Testis (tissue), 3 donors: ENCODE results near the gene ADAT1. TPM values are rescaled to one million over a fixed set of nuclear protein-coding genes. Genes with fewer than 3 reads are reported as not detected.
"Not testable (repeated sequence)": the region's sequence is repeated elsewhere in the genome, so short reads cannot be mapped to it uniquely, and the experiment has no call there.

Experiments
- DNase-seq: peaks from one replicate; pipeline ENCODE4 v3.0.0-alpha.2; 2019
- H3K27ac ChIP-seq, 2 donors: fragments of 200-600 bp; sonication (generic); one replicate each; pipeline ENCODE4 v1.5.1; 2019
- H3K27me3 ChIP-seq: fragments of 200-600 bp; sonication (generic); one replicate; pipeline ENCODE4 v1.5.1; 2019
- H3K36me3 ChIP-seq: fragments of 200-600 bp; sonication (generic); one replicate; pipeline ENCODE4 v1.5.1; 2017; ENCODE audit warnings: low read depth; ENCODE audit errors: missing control alignments
- H3K4me1 ChIP-seq: fragments of 200-600 bp; sonication (generic); one replicate; pipeline ENCODE4 v1.5.1; 2019
- H3K4me3 ChIP-seq, 2 donors: fragments of 200-600 bp; sonication (generic); one replicate each; pipeline ENCODE4 v1.5.1; 2017 to 2019
- H3K9me3 ChIP-seq: fragments of 200-600 bp; sonication (generic); one replicate; pipeline ENCODE4 v1.5.1; 2017
- CTCF ChIP-seq, 3 experiments: fragments of 450-650 bp in 2 of 3; fragments of 200-600 bp in 1 of 3; sonication (generic) in 1 of 3; IDR thresholded peaks; one replicate each; pipeline ENCODE4 v1.5.1; 2016 to 2019; ENCODE audit warnings: antibody characterized with exemption in 3 of 3, mild to moderate bottlenecking in 2 of 3, moderate library complexity in 1 of 3
- POLR2A ChIP-seq: fragments of 450-650 bp; IDR thresholded peaks from one replicate; pipeline ENCODE4 v1.6.1; 2017; ENCODE audit warnings: antibody characterized with exemption, mild to moderate bottlenecking, moderate library complexity
- WGBS, 2 donors: methylation state at CpG; one replicate each; pipeline ENCODE4 v1.1.5; 2018; 5-methylcytosine and 5-hydroxymethylcytosine counted together
- intact Hi-C: fragments of 100-400 bp; cut with DNase I; formaldehyde crosslinking; loops from one replicate; pipeline ENCODE4 v1.15.1; 2023; ENCODE audit warnings: low total_unique reads
- polyA plus RNA-seq: library from polyadenylated mRNA; stranded (reverse); fragments of 350-450 nt; fragmentation: Illumina TruSeq; extraction: RNeasy Lipid Tissue Mini Kit (QIAGEN cat#74804); gene quantifications from one replicate; pipeline ENCODE4 v1.2.3, GENCODE V29; 2014; ENCODE audit warnings: low read depth, low replicate concordance; ENCODE audit not compliant: insufficient read depth
- total RNA-seq, 2 donors: library from RNA; depleted of rRNA; stranded (reverse); fragments of >200 nt; gene quantifications; one replicate each; pipeline ENCODE4 v1.2.3, GENCODE V29; 2016

The ADAT1 gene
- total and polyA plus RNA-seq, 3 donors from 2014 or later: 84.2 to 172 (median 104) TPM

DNA sequence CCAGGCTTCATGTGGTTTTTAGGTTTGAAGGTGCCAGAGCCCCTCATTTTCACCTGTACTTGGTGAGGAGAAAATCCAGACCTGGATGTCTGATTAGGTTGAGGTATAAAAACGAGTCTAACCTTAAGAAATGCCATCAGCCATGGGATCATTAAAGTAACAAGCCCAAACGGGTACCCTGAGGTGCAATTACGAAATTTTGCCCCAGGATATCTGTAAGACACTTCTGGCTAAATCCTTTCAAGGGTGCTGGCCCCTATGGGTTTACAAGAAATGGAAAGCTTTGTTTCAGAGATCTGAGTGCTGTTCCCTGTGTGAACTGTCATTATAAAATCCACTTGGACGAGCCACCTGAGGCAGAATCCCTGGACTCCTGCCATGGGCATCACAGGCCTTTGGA, 19.8 kb downstream of the ADAT1 start:
- intact Hi-C loops: no loop called here
- DNase-seq: no peak
- Histone ChIP-seq H3K27me3 (no peaks in the 10 kb centered on the region), H3K9me3 (no peaks in the 10 kb centered on the region), H3K4me3 (no peak overlapping the region), H3K27ac (no peak overlapping the region), H3K36me3 (no peaks in the 10 kb centered on the region), H3K4me1 (no peaks in the 10 kb centered on the region)
- TF ChIP-seq POLR2A (no peak), CTCF (IDR thresholded peaks at IDR 0.05) (no peak)
- WGBS, 2 donors: 90 to 91% methylated on average over 4 of the region's 4 CpGs

DNA sequence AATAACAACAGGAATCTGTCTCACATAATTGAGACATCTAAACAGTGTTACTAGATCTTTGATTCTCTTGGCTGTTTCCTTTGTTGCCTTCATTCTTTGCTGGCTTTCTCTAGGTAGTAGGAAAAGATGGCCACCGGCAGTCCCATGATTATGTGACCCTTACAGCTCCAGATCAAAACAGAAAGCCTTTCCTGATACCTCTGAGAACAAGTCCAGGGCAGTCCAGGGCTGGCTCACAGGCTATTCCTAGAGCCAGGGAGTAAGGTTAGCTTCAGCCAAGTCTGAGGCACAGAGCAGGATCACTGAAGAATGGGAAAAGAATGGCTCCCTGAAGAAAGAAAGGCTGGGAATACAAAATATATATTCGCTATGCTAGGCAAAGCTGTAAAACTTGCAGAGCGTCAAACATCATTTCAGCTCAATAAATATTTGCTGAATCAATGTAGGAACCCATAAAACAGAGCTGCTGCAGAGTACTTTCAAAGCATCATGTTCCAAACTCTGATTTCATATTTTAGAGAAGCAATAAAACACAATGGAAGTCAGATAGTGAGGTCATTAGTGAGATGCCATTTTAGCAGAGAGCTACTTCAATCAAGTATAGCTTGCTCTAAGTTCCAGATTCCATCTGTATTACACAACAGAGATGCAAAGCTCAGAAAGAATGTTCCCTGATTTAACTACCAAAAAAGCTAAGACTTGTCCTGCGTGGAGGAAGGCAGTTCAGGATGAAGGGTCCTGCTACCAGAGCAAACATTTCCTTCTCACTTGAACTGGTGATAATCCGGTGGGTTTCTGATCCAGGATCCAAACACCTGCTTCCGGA, 23.4 kb downstream of the ADAT1 start:
- intact Hi-C loops: no loop called here
- Histone ChIP-seq H3K27me3 (no peaks in the 10 kb centered on the region), H3K36me3 (no peaks in the 10 kb centered on the region), H3K4me3 (no peak overlapping the region), H3K27ac (no peak overlapping the region), H3K9me3 (no peaks in the 10 kb centered on the region), H3K4me1 (no peaks in the 10 kb centered on the region)
- DNase-seq: no peak
- TF ChIP-seq CTCF (IDR thresholded peaks at IDR 0.05) (no peak), POLR2A (no peak)
- 94 to 96% methylated on average over 6 of the region's 6 CpGs for WGBS, 2 donors

DNA sequence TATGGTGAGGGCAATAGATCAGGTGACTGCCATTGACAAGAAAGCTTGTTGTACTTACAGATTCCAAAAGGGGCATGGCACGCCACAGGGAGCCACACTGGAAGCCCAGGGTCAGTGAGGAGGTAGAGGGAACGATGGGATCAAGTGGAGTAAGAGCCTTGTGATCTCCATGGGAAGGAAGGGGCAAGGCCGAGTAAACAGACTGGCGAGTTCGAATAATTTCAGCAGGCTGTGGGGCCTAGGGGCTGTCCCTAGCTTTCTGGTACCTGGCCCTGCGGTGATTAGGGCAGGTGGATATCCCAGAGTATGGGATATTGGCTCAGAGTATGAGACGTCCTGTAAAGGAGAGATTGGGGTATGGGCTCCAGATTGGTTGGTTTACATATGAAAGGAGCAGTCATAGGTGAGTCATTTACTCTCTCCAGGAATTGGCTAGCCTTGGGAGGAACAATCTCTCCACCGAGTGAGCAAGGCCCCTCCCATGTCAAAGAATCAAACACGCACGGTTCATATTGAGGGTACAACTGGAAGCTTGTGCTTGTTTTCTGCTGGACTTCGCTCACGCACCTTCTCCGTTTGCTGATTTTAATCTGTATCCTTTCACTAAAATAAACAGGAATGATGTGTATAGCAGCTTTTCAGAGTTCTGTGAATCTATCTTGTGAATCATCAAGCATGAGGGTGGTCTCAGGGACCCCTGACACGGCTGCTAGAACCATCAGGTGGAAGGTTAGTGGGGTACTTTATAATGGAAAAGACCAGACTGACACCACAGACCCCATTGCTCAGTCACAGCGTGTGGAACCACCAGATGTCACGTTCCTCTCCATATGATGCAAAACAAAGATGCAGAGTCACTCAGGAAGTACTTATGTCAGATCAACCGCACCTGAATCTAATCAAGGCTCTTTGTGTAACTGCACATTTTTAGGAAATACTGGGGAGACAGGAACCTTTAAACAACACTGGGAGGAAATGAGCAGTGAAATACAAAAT, 29.0 kb downstream of the ADAT1 start:
- no peak for TF ChIP-seq POLR2A
- peaks cover 7% of the 10 kb centered on the region for H3K4me1 ChIP-seq
- WGBS, 2 donors: 84 to 88% methylated on average over 17 of the region's 17 CpGs
- no peak overlapping the region for H3K4me3 ChIP-seq
- no peak overlapping the region for H3K27ac ChIP-seq
- intact Hi-C loops: no loop called here
- H3K27me3 ChIP-seq: no peaks in the 10 kb centered on the region
- H3K9me3 ChIP-seq: no peaks in the 10 kb centered on the region
- DNase-seq: no peak
- no peaks in the 10 kb centered on the region for H3K36me3 ChIP-seq

- 87 to 89% methylated on average over 6 of the region's 6 CpGs for WGBS, 2 donors
- no peak for DNase-seq
- H3K27ac ChIP-seq: no peak overlapping the region
- H3K4me3 ChIP-seq: no peak overlapping the region
- no peaks in the 10 kb centered on the region for H3K36me3 ChIP-seq
- no peak for TF ChIP-seq CTCF (IDR thresholded peaks at IDR 0.05)
- no peak for TF ChIP-seq POLR2A
- H3K4me1 ChIP-seq: peaks cover 7% of the 10 kb centered on the region
- no peaks in the 10 kb centered on the region for H3K9me3 ChIP-seq
- H3K27me3 ChIP-seq: no peaks in the 10 kb centered on the region
- intact Hi-C loops: no loop called here
Observed at GRCh38 chr16:75593308-75593707, 29.8 kb downstream of the ADAT1 start.

GRCh38 chr16:75591927-75592326, 31.2 kb downstream of the ADAT1 start:
- H3K9me3 ChIP-seq, intact Hi-C loops, H3K36me3 ChIP-seq, H3K27ac ChIP-seq, H3K4me3 ChIP-seq, H3K4me1 ChIP-seq, H3K27me3 ChIP-seq, DNase-seq: not testable (repeated sequence)
- 72% methylated on average over 9 of the region's 9 CpGs for WGBS, 2 donors
